Natural killer cell (primary cell): ENCODE data around the gene SLC9A5. TPM values are rescaled to one million over a fixed set of nuclear protein-coding genes. Genes with fewer than 3 reads are reported as not detected.
A peak's percentile ranks its signal among the peaks of the same experiment; 100 is the strongest.

Experiments used
- ATAC-seq, 3 donors: fragments of 150-1000 bp in 2 of 3; fragments of 200-7000 bp in 1 of 3; cut with Tn5 transposase; 1 replicate in 1 of 3; 2 replicates in 2 of 3; pipeline ENCODE4 v1.10.0; 2021; ENCODE audit warnings: mild to moderate bottlenecking in 2 of 3, moderate library complexity in 2 of 3
- DNase-seq, 2 donors: peaks; one replicate each; pipeline versions ENCODE4 v3.0.0 to v3.0.0-alpha.2; 2013 to 2021; ENCODE audit warnings: mixed read lengths in 1 of 2
- H3K27ac ChIP-seq: one replicate; pipeline ENCODE4 v1.5.1; 2013; ENCODE audit warnings: mild to moderate bottlenecking, low read length
- H3K27me3 ChIP-seq: one replicate; pipeline ENCODE4 v1.6.1; 2013; ENCODE audit warnings: low read length; ENCODE audit not compliant: control insufficient read depth, insufficient read depth
- H3K36me3 ChIP-seq: one replicate; pipeline ENCODE4 v1.6.1; 2013; ENCODE audit warnings: low read length; ENCODE audit not compliant: control insufficient read depth, insufficient read depth
- H3K4me1 ChIP-seq: one replicate; pipeline ENCODE4 v1.6.1; 2013; ENCODE audit warnings: low read length; ENCODE audit not compliant: control insufficient read depth, insufficient read depth
- H3K4me3 ChIP-seq: one replicate; pipeline ENCODE4 v1.5.1; 2013; ENCODE audit warnings: low read length
- H3K9me3 ChIP-seq: one replicate; pipeline ENCODE4 v1.6.1; 2013; ENCODE audit warnings: low read length; ENCODE audit not compliant: control insufficient read depth, insufficient read depth
- H3K27ac Mint-ChIP-seq, 2 donors: one replicate each; pipeline ENCODE4 v1.8.0; 2022; ENCODE audit warnings: mild to moderate bottlenecking in 2 of 2, mixed read lengths in 2 of 2, moderate library complexity in 1 of 2
- H3K27me3 Mint-ChIP-seq, 2 donors: one replicate each; pipeline ENCODE4 v1.8.0; 2022; ENCODE audit warnings: low read depth in 2 of 2, mixed read lengths in 2 of 2
- H3K36me3 Mint-ChIP-seq: one replicate; pipeline ENCODE4 v1.8.0; 2022; ENCODE audit warnings: mixed read lengths
- H3K4me1 Mint-ChIP-seq, 2 donors: one replicate each; pipeline ENCODE4 v1.8.0; 2022; ENCODE audit warnings: mixed read lengths in 2 of 2
- H3K4me3 Mint-ChIP-seq: one replicate; pipeline ENCODE4 v1.8.0; 2022; ENCODE audit warnings: mild to moderate bottlenecking, moderate library complexity, mixed read lengths
- H3K9me3 Mint-ChIP-seq, 2 donors: one replicate each; pipeline ENCODE4 v1.8.0; 2022; ENCODE audit warnings: mixed read lengths in 2 of 2
- CTCF ChIP-seq: fragments of 200-600 bp; IDR thresholded peaks from one replicate; pipeline ENCODE4 v1.8.0; 2022; ENCODE audit warnings: antibody characterized with exemption
- WGBS: methylation state at CpG from one replicate; pipeline ENCODE4 v1.1.7; 2013; ENCODE audit warnings: missing lambda C conversion rate; ENCODE audit not compliant: insufficient coverage; 5-methylcytosine and 5-hydroxymethylcytosine counted together
- intact Hi-C: fragments of 100-400 bp; cut with micrococcal nuclease; formaldehyde crosslinking; loops from one replicate; pipeline ENCODE4 v1.14.2; 2022
- total RNA-seq, 4 donors: library from RNA; stranded (reverse); fragments of 120-200 nt in 1 of 4; gene quantifications; one replicate each; pipeline versions ENCODE4 v1.2.3 to v1.2.4, GENCODE V29; 2013 to 2022

The SLC9A5 gene
- total RNA-seq, 3 donors from 2014 or later (not counting 1 experiment from before 2014, with no cell fraction given) = 1.2 to 2.6 (median 1.6) TPM

- no peaks in the 10 kb centered on the region for H3K27me3 ChIP-seq
- 96% methylated on average over 23 of the region's 23 CpGs for WGBS
- H3K27me3 Mint-ChIP-seq = no peaks in the 10 kb centered on the region
- no peak overlapping the region for H3K4me3 Mint-ChIP-seq
- H3K27ac ChIP-seq = no peak overlapping the region
- H3K4me1 ChIP-seq = no peaks in the 10 kb centered on the region
- H3K4me3 ChIP-seq = no peak overlapping the region
- no peak for ATAC-seq
- peaks cover 4 to 9% of the 10 kb centered on the region in 2 donors for H3K4me1 Mint-ChIP-seq
- no peak for DNase-seq
- no peaks in the 10 kb centered on the region for H3K9me3 Mint-ChIP-seq
- no peaks in the 10 kb centered on the region for H3K36me3 Mint-ChIP-seq
- TF ChIP-seq CTCF = no peak
- H3K9me3 ChIP-seq = no peaks in the 10 kb centered on the region
- no peak overlapping the region for H3K27ac Mint-ChIP-seq
- intact Hi-C loops = no loop called here
- H3K36me3 ChIP-seq = peaks cover 33% of the 10 kb centered on the region
Measured at GRCh38 chr16:67202956-67203493, 45.8 kb upstream of the SLC9A5 start.

GRCh38 chr16:67204076-67204475, 44.7 kb upstream of the SLC9A5 start:
- H3K4me1 ChIP-seq = no peaks in the 10 kb centered on the region
- no peak for TF ChIP-seq CTCF
- H3K4me3 ChIP-seq = no peak overlapping the region
- H3K27me3 ChIP-seq = no peaks in the 10 kb centered on the region
- Mint-ChIP-seq H3K4me1 (peaks cover 4 to 9% of the 10 kb centered on the region in 2 donors), H3K9me3 (no peaks in the 10 kb centered on the region), H3K27ac (no peak overlapping the region), H3K36me3 (no peaks in the 10 kb centered on the region), H3K4me3 (no peak overlapping the region), H3K27me3 (no peaks in the 10 kb centered on the region)
- WGBS = 75% methylated on average over 4 of the region's 4 CpGs
- ATAC-seq (no peak), DNase-seq (no peak)
- H3K27ac ChIP-seq = no peak overlapping the region
- no peaks in the 10 kb centered on the region for H3K9me3 ChIP-seq
- intact Hi-C loops = no loop called here
- peaks cover 28% of the 10 kb centered on the region for H3K36me3 ChIP-seq

- no peak for ATAC-seq
- H3K4me3 ChIP-seq = no peak overlapping the region
- no peak overlapping the region for H3K4me3 Mint-ChIP-seq
- H3K9me3 ChIP-seq = no peaks in the 10 kb centered on the region
- intact Hi-C loops = no loop called here
- no peak for TF ChIP-seq CTCF
- no peaks in the 10 kb centered on the region for H3K36me3 Mint-ChIP-seq
- no peaks in the 10 kb centered on the region for H3K27me3 ChIP-seq
- H3K4me1 Mint-ChIP-seq = peaks cover 4 to 15% of the 10 kb centered on the region in 2 donors
- no peaks in the 10 kb centered on the region for H3K27me3 Mint-ChIP-seq
- no peak overlapping the region for H3K27ac ChIP-seq
- H3K27ac Mint-ChIP-seq = peak overlapping the region in 1 of 2 donors; percentile 19
- 97% methylated on average over 8 of the region's 8 CpGs for WGBS
- DNase-seq = no peak
- peaks cover 22% of the 10 kb centered on the region for H3K36me3 ChIP-seq
- H3K9me3 Mint-ChIP-seq = no peaks in the 10 kb centered on the region
- no peaks in the 10 kb centered on the region for H3K4me1 ChIP-seq
Measured at GRCh38 chr16:67206129-67206837, 42.5 kb upstream of the SLC9A5 start.
